Lung (tissue), 12 donors: ENCODE measurements around the gene VPS8. TPM values are rescaled to one million over a fixed set of nuclear protein-coding genes. Genes with fewer than 3 reads are reported as not detected.

Experiments
- ATAC-seq: fragments of 200-7000 bp; cut with Tn5 transposase; one replicate; pipeline ENCODE4 v1.9.1; 2020; ENCODE audit warnings: moderate number of reproducible peaks; ENCODE audit not compliant: insufficient read depth, low FRiP score
- DNase-seq, 3 donors: peaks; one replicate each; pipeline ENCODE4 v3.0.0-alpha.2; 2013 to 2017
- H3K27ac ChIP-seq, 2 donors: one replicate each; pipeline ENCODE4 v1.5.1; 2013; ENCODE audit warnings: mild to moderate bottlenecking in 2 of 2, moderate library complexity in 2 of 2, control low read depth in 1 of 2, inconsistent platforms in 1 of 2, low read depth in 1 of 2, low read length in 1 of 2
- H3K27me3 ChIP-seq, 3 donors: one replicate each; pipeline ENCODE4 v1.5.1; 2013; ENCODE audit warnings: low read length in 2 of 3; ENCODE audit not compliant: control insufficient read depth in 3 of 3, insufficient read depth in 3 of 3
- H3K36me3 ChIP-seq, 4 donors: one replicate each; pipeline ENCODE4 v1.5.1; 2013; ENCODE audit warnings: low read length in 4 of 4, mild to moderate bottlenecking in 1 of 4, moderate library complexity in 1 of 4; ENCODE audit not compliant: control insufficient read depth in 4 of 4, insufficient read depth in 4 of 4
- H3K4me1 ChIP-seq, 5 donors: one replicate each; pipeline ENCODE4 v1.5.1; 2013; ENCODE audit warnings: low read length in 5 of 5, mild to moderate bottlenecking in 2 of 5, moderate library complexity in 1 of 5; ENCODE audit not compliant: control insufficient read depth in 5 of 5, insufficient read depth in 5 of 5
- H3K4me3 ChIP-seq: one replicate; pipeline ENCODE4 v1.5.1; 2013; ENCODE audit warnings: mild to moderate bottlenecking, control low read depth, moderate library complexity
- H3K9ac ChIP-seq, 2 donors: one replicate each; pipeline ENCODE4 v1.5.1; 2013; ENCODE audit warnings: low read length in 2 of 2, control low read depth in 1 of 2; ENCODE audit not compliant: insufficient read depth in 1 of 2
- H3K9me3 ChIP-seq, 4 donors: one replicate each; pipeline ENCODE4 v1.5.1; 2013; ENCODE audit warnings: low read length in 3 of 4, mild to moderate bottlenecking in 1 of 4, moderate library complexity in 1 of 4; ENCODE audit not compliant: control insufficient read depth in 4 of 4, insufficient read depth in 3 of 4
- CTCF ChIP-seq: IDR thresholded peaks from 2 replicates; pipeline ENCODE4 v1.5.1; 2012; ENCODE audit warnings: mild to moderate bottlenecking; ENCODE audit errors: control extremely low read depth, extremely low read depth
- WGBS, 2 donors: extraction: QIAGEN DNeasy Blood & Tissue Kit; methylation state at CpG; one replicate each; pipeline ENCODE4 v1.1.7; 2013; 5-methylcytosine and 5-hydroxymethylcytosine counted together
- polyA plus RNA-seq, 2 donors: library from polyadenylated mRNA; stranded (reverse); fragments of 200-250 nt; gene quantifications; one replicate each; pipeline ENCODE4 v1.2.1, GENCODE V29; 2013
- total RNA-seq, 2 donors: library from RNA; depleted of rRNA in 1 of 2; stranded (reverse); fragments of >200 nt in 1 of 2; gene quantifications; one replicate each; pipeline ENCODE4 v1.2.1, GENCODE V29; 2014 to 2021
- donor health status: control.
- donor health status: control.
- donor health status: Bipolar disorder and iron deficiency.
- donor health status: healthy.
- donor health status: DM: yes; HTN: yes; CAD: no.

The VPS8 gene
- total and polyA plus RNA-seq, 4 donors: 13.9 to 184 (median 38.5) TPM

DNA sequence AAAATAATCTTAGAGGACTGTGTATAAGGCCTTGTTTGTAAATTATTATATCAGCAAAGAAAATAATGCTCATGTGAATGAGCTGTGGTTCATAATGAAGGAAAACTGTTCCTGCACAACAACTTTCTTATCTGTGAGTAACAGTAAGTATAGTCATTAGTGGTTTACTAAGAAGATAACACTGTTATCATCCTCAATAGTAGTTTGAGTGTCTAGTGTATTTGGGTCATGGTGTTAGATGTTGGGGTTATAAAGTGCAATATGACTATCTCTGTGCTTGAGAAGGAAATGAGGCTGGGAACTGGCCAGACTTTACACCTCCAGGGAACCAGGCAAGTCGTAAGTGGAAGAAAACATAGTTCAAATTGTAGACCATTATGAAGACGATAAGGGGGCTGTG lies 15.6 kb downstream of the VPS8 start:
- Histone ChIP-seq H3K27ac (no peak overlapping the region), H3K36me3 (peaks cover 7 to 18% (median 8%) of the 10 kb centered on the region in 4 donors), H3K9me3 (no peaks in the 10 kb centered on the region), H3K4me1 (peaks cover 0 to 19% (median 0%) of the 10 kb centered on the region in 5 donors), H3K4me3 (no peak overlapping the region), H3K27me3 (no peaks in the 10 kb centered on the region), H3K9ac (no peak overlapping the region)
- WGBS, 2 donors: 79 to 90% methylated on average over 2 of the region's 2 CpGs
- ATAC-seq (no peak), DNase-seq (no peak)
- no peak for TF ChIP-seq CTCF

DNA sequence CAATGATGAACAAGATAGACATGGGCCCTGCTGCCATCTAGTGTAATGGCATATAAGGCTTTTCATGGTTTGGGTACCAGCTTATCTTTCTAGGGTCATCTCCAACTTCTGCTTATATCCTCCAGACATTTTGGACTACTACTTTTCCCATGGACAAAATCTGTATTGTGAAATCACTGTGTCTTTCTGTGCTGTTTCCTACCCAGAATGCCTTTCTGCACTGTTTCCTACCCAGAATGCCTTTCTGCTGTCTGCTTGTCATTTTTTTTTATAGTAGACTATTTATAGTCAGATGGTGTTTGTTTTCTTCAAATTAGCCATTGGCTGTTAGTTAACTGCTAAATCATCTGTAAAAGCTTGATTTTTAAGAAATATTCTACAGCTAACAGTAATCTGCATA lies 20.1 kb downstream of the VPS8 start:
- peaks cover 7 to 17% (median 9%) of the 10 kb centered on the region in 4 donors for H3K36me3 ChIP-seq
- TF ChIP-seq CTCF: no peak
- H3K4me3 ChIP-seq: no peak overlapping the region

GRCh38 chr3:184832903-184833302 lies 20.9 kb downstream of the VPS8 start:
- Histone ChIP-seq H3K36me3 (peaks cover 7 to 16% (median 10%) of the 10 kb centered on the region in 4 donors), H3K4me3 (no peak overlapping the region), H3K4me1 (peaks cover 0 to 9% (median 0%) of the 10 kb centered on the region in 5 donors), H3K9me3 (no peaks in the 10 kb centered on the region), H3K27me3 (no peaks in the 10 kb centered on the region), H3K9ac (no peak overlapping the region), H3K27ac (no peak overlapping the region)
- DNase-seq: no peak
- no peak for ATAC-seq
- WGBS, 2 donors: 95% methylated on average over 4 of the region's 4 CpGs
- TF ChIP-seq CTCF: no peak

More for the DNA sequence above, 20.1 kb downstream of the VPS8 start:
- Histone ChIP-seq H3K4me1 (peaks cover 0 to 9% (median 0%) of the 10 kb centered on the region in 5 donors), H3K27ac (no peak overlapping the region), H3K9me3 (no peaks in the 10 kb centered on the region), H3K9ac (no peak overlapping the region), H3K27me3 (no peaks in the 10 kb centered on the region)
- DNase-seq: no peak
- ATAC-seq: no peak
